Common myeloid progenitor, CD34-positive (primary cell): Measurements from ENCODE around the gene SEMA4F.
A peak's percentile ranks its signal among the peaks of the same experiment; 100 is the strongest.

Experiments used
- CTCF ChIA-PET: fragments of 350-600 bp; sonication (Branson Sonifier 250); formaldehyde crosslinking; loops from one replicate; lab custom pipeline; 2021; ENCODE audit warnings: antibody characterized with exemption; lab: Charles Lee
- POLR2A ChIA-PET: fragments of 350-600 bp; sonication (Branson Sonifier 250); formaldehyde crosslinking; loops from one replicate; lab custom pipeline; 2021; ENCODE audit warnings: antibody characterized with exemption; lab: Charles Lee
- DNase-seq, 3 donors: peaks; one replicate each; pipeline versions ENCODE4 v3.0.0 to v3.0.0-alpha.2; 2013
- H3K27ac ChIP-seq, 2 experiments: 1 replicate in 1 of 2; 2 replicates in 1 of 2; pipeline ENCODE4 v1.7.0; 2013; ENCODE audit warnings: inconsistent platforms in 2 of 2, low read length in 2 of 2, mild to moderate bottlenecking in 2 of 2, low read depth in 1 of 2, moderate library complexity in 1 of 2; ENCODE audit not compliant: severe bottlenecking in 2 of 2, insufficient read depth in 1 of 2, poor library complexity in 1 of 2
- H3K27me3 ChIP-seq, 5 experiments: replicated peaks in 2 of 5; 1 replicate in 3 of 5; 2 replicates in 2 of 5; pipeline versions ENCODE4 v1.6.1 to v1.7.0; 2013; ENCODE audit warnings: low read length in 4 of 5, mild to moderate bottlenecking in 2 of 5, moderate library complexity in 2 of 5, inconsistent platforms in 1 of 5; ENCODE audit not compliant: insufficient read depth in 5 of 5, control insufficient read depth in 4 of 5
- H3K36me3 ChIP-seq, 4 experiments: 1 replicate in 2 of 4; 2 replicates in 2 of 4; pipeline versions ENCODE4 v1.6.1 to v1.7.0; 2013; ENCODE audit warnings: low read length in 3 of 4, control low read depth in 1 of 4, mild to moderate bottlenecking in 1 of 4; ENCODE audit not compliant: control insufficient read depth in 4 of 4, insufficient read depth in 4 of 4
- H3K4me1 ChIP-seq, 4 experiments: 1 replicate in 3 of 4; 2 replicates in 1 of 4; pipeline versions ENCODE4 v1.6.1 to v1.7.1; 2013; ENCODE audit warnings: low read length in 3 of 4, mild to moderate bottlenecking in 3 of 4, control low read depth in 1 of 4, inconsistent platforms in 1 of 4, moderate library complexity in 1 of 4; ENCODE audit not compliant: control insufficient read depth in 4 of 4, insufficient read depth in 4 of 4; ENCODE audit errors: control extremely low read depth in 1 of 4
- H3K4me3 ChIP-seq, 7 experiments: 1 replicate in 4 of 7; 2 replicates in 3 of 7; pipeline versions ENCODE4 v1.5.1 to v1.7.0; 2013; ENCODE audit warnings: mild to moderate bottlenecking in 7 of 7, low read length in 6 of 7, moderate library complexity in 6 of 7, inconsistent platforms in 2 of 7, low read depth in 2 of 7, control low read depth in 1 of 7; ENCODE audit not compliant: insufficient read depth in 4 of 7, control insufficient read depth in 1 of 7; ENCODE audit errors: extremely low read depth in 1 of 7
- H3K9me3 ChIP-seq, 5 experiments: 1 replicate in 4 of 5; 2 replicates in 1 of 5; pipeline versions ENCODE4 v1.6.1 to v1.7.1; 2013; ENCODE audit warnings: low read length in 4 of 5, mild to moderate bottlenecking in 2 of 5, inconsistent platforms in 1 of 5, low read depth in 1 of 5, moderate library complexity in 1 of 5; ENCODE audit not compliant: control insufficient read depth in 4 of 5, insufficient read depth in 2 of 5; ENCODE audit errors: control extremely low read depth in 1 of 5
- WGBS: methylation state at CpG from one replicate; pipeline ENCODE4 v1.1.5; 2013; ENCODE audit not compliant: insufficient coverage; 5-methylcytosine and 5-hydroxymethylcytosine counted together

SEMA4F gene

DNA sequence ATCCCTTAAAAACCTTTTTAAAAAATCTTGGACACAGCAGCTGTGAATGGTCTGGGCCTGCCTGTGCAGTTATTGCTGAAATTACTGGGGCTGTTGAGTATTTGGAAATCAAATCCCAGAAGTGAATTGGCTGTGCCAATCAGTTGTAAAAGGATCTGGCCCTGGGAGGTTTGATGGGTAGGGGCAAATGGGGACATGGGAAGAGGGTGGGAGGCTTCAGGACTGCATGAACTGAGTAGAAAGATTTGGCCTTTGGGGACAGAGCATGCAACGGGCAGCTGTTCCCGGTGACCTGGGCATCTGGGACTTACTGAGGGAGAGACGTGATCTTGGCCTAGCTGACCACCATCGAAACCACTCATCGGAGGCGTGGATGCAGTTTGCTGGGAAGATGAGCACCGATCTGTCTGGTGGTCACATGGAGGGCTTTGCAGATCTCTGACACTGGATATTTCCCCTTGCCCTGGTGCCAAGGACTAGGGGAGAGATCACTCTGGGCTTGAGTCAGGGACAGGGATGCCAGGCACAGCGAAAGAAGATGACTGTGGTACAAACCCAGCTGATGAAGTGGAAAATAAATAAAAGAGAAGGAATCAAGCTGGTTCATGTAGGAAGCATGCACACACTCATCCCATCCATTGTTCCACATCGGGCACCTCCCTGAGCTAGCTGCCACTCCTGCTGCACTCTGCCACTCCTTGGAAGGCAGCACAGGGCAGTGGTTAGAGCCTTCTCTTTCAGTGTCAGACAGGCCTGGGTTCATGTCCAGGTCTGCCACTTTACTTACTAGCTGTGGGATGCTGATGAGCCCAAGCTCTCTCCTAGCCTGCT, 58.4 kb downstream of the SEMA4F start:
- ChIA-PET POLR2A (no interaction called here), CTCF (interaction anchor here (1.5 to 9.3 kb wide), 4 partner anchors 21 to 164 kb away, joined by 3 to 132 read pairs (median 16); no protein-coding TSS in a partner anchor)
- Histone ChIP-seq H3K27me3 (peaks cover 0 to 2% (median 0%) of the 10 kb centered on the region in 5 experiments), H3K27ac (no peak overlapping the region), H3K4me3 (no peak overlapping the region), H3K4me1 (peaks cover 0 to 23% (median 5%) of the 10 kb centered on the region in 4 experiments), H3K36me3 (no peaks in the 10 kb centered on the region), H3K9me3 (no peaks in the 10 kb centered on the region)
- no peak for DNase-seq
- 96% methylated on average over 7 of the region's 9 CpGs for WGBS

DNA sequence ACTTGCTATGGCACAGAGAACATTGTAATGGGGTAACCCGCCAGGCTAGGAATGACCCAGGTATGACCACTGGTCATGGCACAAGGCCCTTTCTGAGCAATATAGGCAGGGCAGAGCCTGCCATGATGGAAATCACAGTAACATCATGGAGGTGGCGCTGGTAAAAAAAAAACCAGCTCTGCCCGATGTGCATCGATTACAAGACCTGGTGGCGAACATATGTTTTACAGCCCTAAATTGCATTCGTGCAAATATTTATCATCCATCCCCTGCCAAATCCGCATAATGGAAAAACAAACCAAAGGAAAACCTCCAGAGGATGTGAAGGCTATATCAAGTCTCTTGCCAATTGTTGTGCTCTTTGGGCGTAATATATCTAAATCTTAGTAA, 60.6 kb downstream of the SEMA4F start:
- peak; percentile 22 to 54 (median 37) for DNase-seq
- 59% methylated on average over 8 of the region's 8 CpGs for WGBS
- POLR2A ChIA-PET, result no interaction called here
- Histone ChIP-seq H3K4me1 (peaks cover 0 to 11% (median 5%) of the 10 kb centered on the region in 4 experiments), H3K27ac (no peak overlapping the region), H3K27me3 (peaks cover 0 to 6% (median 0%) of the 10 kb centered on the region in 5 experiments), H3K4me3 (peak overlapping the region in 1 of 7 experiments; percentile 78), H3K9me3 (no peaks in the 10 kb centered on the region), H3K36me3 (no peaks in the 10 kb centered on the region)
- CTCF ChIA-PET, result interaction anchor here (1.0 to 9.3 kb wide), 19 partner anchors 12 to 162 kb away, joined by 3 to 132 read pairs (median 4); no protein-coding TSS in a partner anchor

GRCh38 chr2:74715081-74715791, 61.2 kb downstream of the SEMA4F start:
- Histone ChIP-seq H3K27me3 (peaks cover 0 to 6% (median 0%) of the 10 kb centered on the region in 5 experiments), H3K9me3 (no peaks in the 10 kb centered on the region), H3K27ac (no peak overlapping the region), H3K4me1 (peaks cover 0 to 9% (median 5%) of the 10 kb centered on the region in 4 experiments), H3K4me3 (peak overlapping the region; percentile 27 to 78 (median 71)), H3K36me3 (no peaks in the 10 kb centered on the region)
- ChIA-PET POLR2A (no interaction called here), CTCF (interaction anchor here (0.6 to 9.3 kb wide), 20 partner anchors 11 to 161 kb away, joined by 3 to 132 read pairs (median 4); no protein-coding TSS in a partner anchor)
- WGBS, result 1% methylated on average over 45 of the region's 56 CpGs
- DNase-seq, result peak; percentile 75 to 87 (median 84)

GRCh38 chr2:74715880-74716279, 61.8 kb downstream of the SEMA4F start:
- DNase-seq, result peak in 2 of 3 donors; percentile 9 to 14
- H3K27ac ChIP-seq, result no peak overlapping the region
- no peaks in the 10 kb centered on the region for H3K9me3 ChIP-seq
- peaks cover 0 to 6% (median 0%) of the 10 kb centered on the region in 5 experiments for H3K27me3 ChIP-seq
- POLR2A ChIA-PET, result no interaction called here
- 59% methylated on average over 4 of the region's 6 CpGs for WGBS
- H3K4me1 ChIP-seq, result peaks cover 0 to 9% (median 5%) of the 10 kb centered on the region in 4 experiments
- H3K36me3 ChIP-seq, result no peaks in the 10 kb centered on the region
- peak overlapping the region in 6 of 7 experiments; percentile 59 to 78 (median 72) for H3K4me3 ChIP-seq
- CTCF ChIA-PET, result interaction anchor here (0.6 to 9.3 kb wide), 12 partner anchors 11 to 161 kb away, joined by 3 to 132 read pairs (median 5); no protein-coding TSS in a partner anchor

DNA sequence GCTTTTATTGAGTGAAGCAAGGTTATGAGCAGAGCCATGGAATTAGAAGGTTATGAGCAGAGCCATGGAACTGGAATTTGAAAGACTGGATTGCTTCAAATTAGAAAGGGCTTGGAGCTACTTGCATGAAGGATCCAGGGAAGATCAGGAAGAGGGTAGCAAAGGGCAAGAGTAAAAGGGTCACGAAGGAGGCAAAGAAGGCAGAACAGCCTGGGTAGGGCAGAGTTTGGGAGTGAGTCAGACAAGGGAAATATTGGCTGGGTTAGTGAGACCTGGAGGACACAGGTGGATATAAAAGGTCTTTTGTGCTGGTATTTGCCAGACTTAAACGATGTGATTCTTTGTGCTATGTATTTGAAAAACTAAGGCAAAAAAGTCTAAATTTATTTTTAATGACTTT, 65.0 kb downstream of the SEMA4F start:
- ChIA-PET CTCF (interaction anchor here (1.5 to 9.3 kb wide), 2 partner anchors 22 to 157 kb away, joined by 3 to 132 read pairs; no protein-coding TSS in a partner anchor), POLR2A (no interaction called here)
- H3K4me1 ChIP-seq, result peaks cover 0 to 9% (median 5%) of the 10 kb centered on the region in 4 experiments
- no peaks in the 10 kb centered on the region for H3K36me3 ChIP-seq
- H3K4me3 ChIP-seq, result no peak overlapping the region
- no peaks in the 10 kb centered on the region for H3K9me3 ChIP-seq
- 93% methylated on average over 1 of the region's 2 CpGs for WGBS
- H3K27me3 ChIP-seq, result peaks cover 0 to 6% (median 0%) of the 10 kb centered on the region in 5 experiments
- no peak for DNase-seq
- H3K27ac ChIP-seq, result no peak overlapping the region

- Histone ChIP-seq H3K4me1 (no peaks in the 10 kb centered on the region), H3K36me3 (no peaks in the 10 kb centered on the region), H3K4me3 (no peak overlapping the region), H3K9me3 (no peaks in the 10 kb centered on the region), H3K27me3 (peaks cover 0 to 6% (median 0%) of the 10 kb centered on the region in 5 experiments), H3K27ac (no peak overlapping the region)
- ChIA-PET POLR2A (no interaction called here), CTCF (interaction anchor here (1.1 kb wide), 1 partner anchor 30 kb away, joined by 3 read pairs; no protein-coding TSS in a partner anchor)
- no peak for DNase-seq
Observed at GRCh38 chr2:74721316-74721715, 67.3 kb downstream of the SEMA4F start.
